WI38 (cell line): ENCODE measurements around the gene C5orf15.

Source experiments
- H3K4me3 ChIP-seq: 2 replicates; pipeline ENCODE4 v1.5.1; 2011; ENCODE audit warnings: low read depth, mild to moderate bottlenecking, control low read depth, low read length
- CTCF ChIP-seq: IDR thresholded peaks from 2 replicates; pipeline ENCODE4 v1.5.1; 2012; ENCODE audit warnings: low read depth, mild to moderate bottlenecking, control low read depth, low read length

Gene C5orf15

DNA sequence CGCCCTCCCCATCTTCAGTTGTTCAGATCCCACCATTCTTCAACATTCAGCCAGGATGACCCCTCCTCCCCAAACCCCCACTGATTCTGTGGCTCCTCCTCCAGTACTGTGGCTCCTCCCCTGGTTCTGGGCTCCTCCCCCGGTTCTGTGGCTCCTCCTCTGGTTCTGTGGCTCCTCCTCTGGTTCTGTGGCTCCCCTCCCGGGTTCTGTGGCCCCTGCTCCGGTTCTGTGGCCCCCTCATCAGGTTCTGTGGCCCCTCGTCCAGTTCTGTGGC, 32.8 kb downstream of the C5orf15 start:
- no peak for TF ChIP-seq CTCF
- H3K4me3 ChIP-seq = no peak overlapping the region

DNA sequence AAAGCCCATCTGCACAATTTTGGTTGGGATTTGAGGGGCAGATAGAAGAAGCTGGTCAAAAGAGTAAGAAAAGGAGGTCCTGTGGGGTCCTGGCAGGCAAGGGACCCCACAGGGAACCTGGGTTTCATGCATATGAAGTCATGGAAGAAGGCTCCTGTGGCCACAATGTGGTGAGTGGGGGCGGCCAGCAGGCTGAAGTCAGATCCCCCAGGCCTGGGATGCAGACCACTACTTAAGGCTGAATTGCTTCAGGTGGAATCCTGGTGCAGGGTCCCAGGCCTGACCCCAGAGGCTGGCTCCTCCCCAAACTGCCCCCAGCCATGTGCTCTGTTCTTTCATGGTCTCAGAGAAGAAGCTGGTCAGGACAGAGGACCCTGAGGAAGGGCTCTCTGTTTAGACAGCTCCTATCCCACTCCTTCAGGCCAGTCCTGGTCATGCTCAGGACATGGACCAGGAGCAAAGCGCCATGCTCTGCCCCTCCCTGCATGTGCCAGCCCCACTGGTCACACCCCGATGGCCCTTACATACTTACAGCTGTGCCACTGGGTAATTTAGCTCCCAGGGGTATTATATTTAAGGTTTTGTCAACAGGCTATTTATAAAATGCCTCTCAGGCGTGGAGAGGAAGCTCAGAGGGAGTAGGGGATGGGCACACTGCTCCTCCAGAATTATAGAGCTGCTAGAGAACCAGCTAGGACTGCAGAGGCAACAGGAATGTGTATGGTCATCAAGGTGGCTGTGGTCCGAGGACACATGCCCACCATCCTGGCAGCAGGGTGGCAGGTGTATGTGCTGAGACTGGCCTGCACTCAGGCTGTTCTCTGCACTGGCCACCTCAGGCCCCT, 33.4 kb downstream of the C5orf15 start:
- no peak for TF ChIP-seq CTCF
- H3K4me3 ChIP-seq = no peak overlapping the region

GRCh38 chr5:133934311-133934710, 34.1 kb downstream of the C5orf15 start:
- no peak for TF ChIP-seq CTCF
- no peak overlapping the region for H3K4me3 ChIP-seq

- no peak for TF ChIP-seq CTCF
- H3K4me3 ChIP-seq = no peak overlapping the region
Measured at GRCh38 chr5:133933670-133934295, 34.6 kb downstream of the C5orf15 start.

DNA sequence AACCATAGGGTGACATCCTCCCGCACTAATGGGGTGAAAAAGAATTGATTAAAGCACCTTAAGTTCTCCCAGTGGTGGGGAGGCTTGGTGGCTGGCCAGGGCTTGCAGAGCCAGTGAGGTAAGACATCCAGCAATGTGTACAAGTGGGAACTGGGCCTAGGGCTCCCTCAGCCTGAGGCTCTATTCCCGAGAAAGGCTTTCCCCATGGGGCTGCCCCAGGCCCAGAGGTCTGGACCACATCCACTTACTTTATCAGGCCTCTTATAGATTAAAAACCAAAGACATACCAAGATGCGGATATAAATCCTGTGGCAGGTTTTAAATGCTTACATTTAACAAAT, 35.3 kb downstream of the C5orf15 start:
- no peak overlapping the region for H3K4me3 ChIP-seq
- no peak for TF ChIP-seq CTCF

- no peak overlapping the region for H3K4me3 ChIP-seq
- TF ChIP-seq CTCF = no peak
Measured at GRCh38 chr5:133932441-133933168, 35.8 kb downstream of the C5orf15 start.

DNA sequence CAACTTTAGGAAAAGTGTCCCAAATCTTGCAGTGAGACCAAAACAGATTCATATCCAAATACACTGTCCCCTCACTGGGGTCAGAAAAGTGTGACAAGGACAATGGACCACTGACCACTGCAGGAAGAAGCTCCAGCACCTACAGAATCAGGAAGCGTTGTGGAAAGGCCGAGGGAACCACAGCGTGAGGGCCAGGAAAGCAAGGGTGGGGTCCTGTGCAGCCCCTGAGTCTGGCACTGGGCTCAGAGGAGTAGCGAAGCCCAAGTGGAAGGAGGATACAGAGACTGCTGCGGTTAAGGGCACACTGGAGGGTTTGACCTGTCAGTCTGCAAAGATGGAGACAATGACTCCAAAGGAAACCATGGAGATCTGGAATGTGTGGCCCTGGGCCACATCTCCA, 36.9 kb downstream of the C5orf15 start:
- no peak for TF ChIP-seq CTCF
- no peak overlapping the region for H3K4me3 ChIP-seq
